GM21825 (cell line): Measurements from ENCODE around the gene ETNPPL.

ENCODE experiments used
- ATAC-seq: cut with Tn5 transposase; IDR thresholded peaks from one replicate; pipeline ENCODE4 v1.9.1; 2021; ENCODE audit warnings: mild to moderate bottlenecking, moderate library complexity; ENCODE audit not compliant: unreplicated experiment

The ETNPPL gene

GRCh38 chr4:108702960-108703359, 59.9 kb downstream of the ETNPPL start:
- ATAC-seq: no peak

- ATAC-seq: no peak
These were observed 62.6 kb downstream of the ETNPPL start for GRCh38 chr4:108700081-108700757.

GRCh38 chr4:108696160-108696559, 66.7 kb downstream of the ETNPPL start:
- ATAC-seq: no peak

GRCh38 chr4:108695062-108695461, 67.8 kb downstream of the ETNPPL start:
- ATAC-seq: no peak

GRCh38 chr4:108694423-108694822, 68.4 kb downstream of the ETNPPL start:
- ATAC-seq: no peak

GRCh38 chr4:108693819-108694218, 69.0 kb downstream of the ETNPPL start:
- no peak for ATAC-seq

- ATAC-seq: no peak
These were observed 69.6 kb downstream of the ETNPPL start for GRCh38 chr4:108693211-108693610.
